T follicular helper cell (primary cell): ENCODE results near the gene FAM177B.
A peak's percentile ranks its signal among the peaks of the same experiment; 100 is the strongest.

Source experiments
- DNase-seq: peaks from one replicate; pipeline ENCODE4 v3.0.0-alpha.2; 2020; ENCODE audit warnings: low read depth
- total RNA-seq, 2 experiments: gene quantifications; one replicate each; lab custom pipeline; 2026; lab: John Stamatoyannopoulos, UW

Gene FAM177B
- 0.04 to 0.36 reads per million in 2 experiments for total RNA-seq

DNA sequence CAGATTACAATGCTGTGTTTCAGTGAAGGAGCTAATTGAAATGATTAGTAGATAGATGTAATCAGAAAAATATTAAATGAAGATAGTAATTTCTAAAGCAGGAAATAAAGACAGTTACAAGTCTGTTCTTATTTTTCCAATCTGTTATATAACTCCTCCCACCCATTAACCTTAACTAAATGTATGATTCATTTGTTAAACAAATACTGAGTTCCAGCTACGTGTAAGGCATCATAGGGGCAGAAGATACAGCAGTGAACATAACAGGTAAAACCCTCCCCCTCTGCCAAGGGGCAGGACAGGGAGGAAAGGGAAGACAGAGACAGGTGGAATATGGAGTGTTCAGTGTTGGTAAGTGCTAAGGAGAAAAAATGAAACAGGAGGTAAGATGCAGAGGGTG lies at the start of gene FAM177B:
FAM177B (plus strand) TSS at position 231 of the 400 bp plus-strand sequence. CDS start 9,344 bp downstream, outside the sequence.
- no peak for DNase-seq

DNA sequence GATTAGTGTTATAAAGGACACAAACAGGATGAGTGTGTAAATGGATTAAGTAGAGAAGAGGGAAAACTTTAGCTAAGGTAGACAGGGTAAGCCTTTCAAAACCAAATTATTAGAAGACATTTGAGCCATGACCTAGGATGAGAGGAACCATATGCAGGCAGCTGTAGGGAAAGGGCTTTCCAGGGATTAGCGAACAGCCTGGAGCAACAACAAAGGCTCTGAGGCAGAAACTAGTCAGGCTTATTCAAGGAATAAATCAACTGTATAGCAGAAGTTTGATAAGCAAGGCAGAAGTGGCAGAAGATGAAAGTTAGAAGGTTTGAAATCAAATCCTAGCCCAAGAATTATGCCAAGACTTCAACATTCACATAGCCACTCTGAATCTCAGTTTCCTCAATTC lies 46.0 kb upstream of the FAM177B start:
- no peak for DNase-seq

DNA sequence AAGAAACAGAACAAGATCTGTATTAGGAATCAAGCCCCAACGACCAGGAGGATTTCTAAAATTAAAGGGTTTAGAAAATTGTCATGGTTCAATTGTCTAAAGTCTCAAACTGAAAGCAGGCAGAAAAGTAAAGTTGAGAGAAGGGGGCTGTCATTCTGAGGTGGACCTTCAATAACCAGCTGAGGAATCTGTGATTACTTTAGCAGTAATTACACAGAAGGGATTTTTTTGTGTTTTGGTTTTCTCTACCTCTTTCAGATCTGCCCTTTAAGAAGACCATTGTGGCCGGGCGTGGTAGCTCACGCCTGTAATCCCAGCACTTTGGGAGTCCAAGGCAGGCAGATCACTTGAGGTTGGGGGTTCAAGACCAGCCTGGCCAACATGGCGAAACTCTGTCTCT lies 42.1 kb upstream of the FAM177B start:
- DNase-seq, result no peak

DNA sequence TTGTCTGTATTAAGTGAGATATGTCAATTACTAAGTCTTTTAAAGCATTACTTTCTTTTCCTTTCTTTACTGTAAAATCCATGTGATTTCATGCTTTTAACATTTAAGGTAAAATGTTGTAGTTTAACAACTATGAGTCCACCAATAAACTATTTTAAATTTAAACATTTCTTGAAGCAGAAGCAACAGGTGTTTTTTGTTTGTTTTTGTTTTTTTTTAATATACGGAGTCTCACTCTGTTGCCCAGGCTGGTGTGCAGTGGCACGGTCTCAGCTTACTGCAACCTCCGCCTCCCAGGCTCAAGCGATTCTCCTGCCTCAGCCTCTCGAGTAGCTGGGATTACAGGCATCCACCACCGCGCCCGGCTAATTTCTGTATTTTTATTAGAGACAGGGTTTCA lies 40.3 kb upstream of the FAM177B start:
- DNase-seq, result no peak

DNA sequence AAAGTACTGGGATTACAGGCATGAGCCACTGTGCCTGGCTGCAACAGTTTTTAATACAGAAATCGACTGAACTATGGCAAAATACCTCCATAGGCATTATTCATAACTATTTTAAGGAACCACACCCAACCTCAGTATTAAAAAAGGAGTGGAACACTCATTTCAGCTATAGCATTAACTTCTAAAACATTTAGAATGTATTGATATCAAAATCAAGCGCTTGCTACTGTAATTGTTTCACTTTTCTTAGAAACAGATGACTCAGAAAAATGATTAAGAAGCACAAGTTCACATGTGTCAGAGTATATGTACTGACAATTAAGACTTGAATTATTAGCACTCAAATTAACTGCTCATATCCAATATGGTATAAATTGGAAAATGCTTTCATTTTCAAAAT lies 39.8 kb upstream of the FAM177B start:
- no peak for DNase-seq

DNA sequence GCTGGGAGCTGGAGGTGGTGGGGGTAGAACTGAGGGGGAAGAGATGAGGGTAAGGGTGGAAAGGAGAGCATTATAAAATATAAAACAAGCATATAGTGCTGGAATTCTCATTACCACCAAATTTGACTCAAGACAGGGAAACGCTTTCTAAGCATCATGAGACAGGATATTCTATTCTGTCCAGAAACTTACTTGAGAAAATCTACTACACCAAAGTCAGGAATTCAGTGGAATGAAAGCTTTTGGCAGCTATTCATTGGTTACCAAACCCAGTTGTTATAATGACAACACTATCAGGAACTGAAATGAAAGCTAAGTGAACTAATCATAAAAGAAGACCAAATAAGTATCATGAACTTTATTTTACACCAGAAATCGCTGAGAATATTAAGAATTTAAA lies 39.2 kb upstream of the FAM177B start:
- no peak for DNase-seq

DNA sequence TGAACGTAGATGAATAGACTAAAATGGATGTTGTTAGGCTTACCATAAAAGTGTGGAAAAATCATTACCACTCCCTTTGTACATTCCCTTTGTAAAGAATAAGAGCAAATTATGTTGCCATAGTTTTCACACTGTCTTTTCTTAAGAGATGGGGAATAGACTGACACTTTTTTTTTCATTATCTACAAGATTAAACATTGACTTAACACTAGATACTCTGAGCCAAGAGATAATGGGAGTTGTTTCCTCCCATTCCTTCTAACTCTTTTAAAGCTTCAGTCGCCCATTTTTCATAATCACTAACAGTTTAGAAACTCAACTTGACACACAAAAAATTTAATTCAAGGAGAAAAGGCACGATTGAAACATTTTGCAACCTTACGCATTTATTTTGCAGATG lies 34.8 kb upstream of the FAM177B start:
- DNase-seq, result no peak

DNA sequence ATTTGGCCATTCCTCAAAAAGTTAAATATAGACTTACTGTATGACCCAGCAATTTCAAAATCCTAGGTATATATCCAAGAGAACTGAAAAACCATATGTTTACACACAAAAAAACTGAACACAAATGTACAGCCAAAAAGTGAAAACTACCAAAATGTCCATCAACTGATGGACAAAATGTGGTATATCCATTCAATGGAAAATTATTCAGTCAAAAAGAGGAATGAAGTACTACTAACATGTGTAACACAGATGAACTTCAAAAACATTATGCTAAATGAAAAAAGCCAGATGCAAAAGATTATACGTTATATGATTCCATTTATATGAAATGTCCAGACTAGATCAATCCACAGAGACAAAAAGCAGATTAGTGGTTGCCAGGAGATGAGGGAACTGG lies 32.7 kb upstream of the FAM177B start:
- no peak for DNase-seq

DNA sequence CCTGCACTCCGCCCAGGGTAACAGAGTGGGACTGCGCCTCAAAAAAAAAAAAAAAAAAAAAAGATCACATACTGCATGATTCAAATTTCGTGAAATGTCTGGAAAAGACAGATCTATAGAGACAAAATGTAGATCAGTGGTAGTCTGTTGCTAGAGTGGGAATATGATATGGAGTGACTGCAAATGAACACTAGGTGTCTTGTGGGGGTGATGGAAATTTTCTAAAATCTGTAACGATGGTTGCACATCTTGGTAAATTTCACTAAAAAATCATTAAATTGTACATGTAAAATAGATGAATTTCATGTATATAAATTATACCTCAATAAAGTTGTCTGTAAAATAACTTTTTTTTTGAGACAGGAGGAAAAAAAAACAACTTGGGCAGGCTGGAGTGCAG lies 30.2 kb upstream of the FAM177B start:
- no peak for DNase-seq

DNA sequence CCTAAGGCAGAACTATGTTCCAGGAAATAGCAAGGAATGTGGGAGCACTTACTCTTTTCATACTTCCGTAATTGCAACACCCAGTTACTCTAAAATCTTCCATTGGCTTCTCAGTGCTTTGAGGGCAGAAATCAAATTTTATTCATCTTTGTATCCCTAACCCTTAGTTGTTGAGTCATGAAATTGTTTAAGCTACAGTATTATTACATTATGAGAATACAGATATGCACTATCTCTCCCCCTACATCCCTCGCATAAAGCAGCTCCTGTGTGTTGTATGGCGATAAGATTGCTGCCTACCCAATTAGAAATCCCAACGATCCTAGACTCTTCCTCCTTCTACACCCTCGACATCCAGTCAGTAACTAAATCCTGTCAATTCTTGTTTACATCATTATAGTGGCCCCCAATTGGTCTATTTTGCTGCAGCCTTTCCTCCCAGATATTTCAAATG lies 27.3 kb upstream of the FAM177B start:
- DNase-seq, result no peak

DNA sequence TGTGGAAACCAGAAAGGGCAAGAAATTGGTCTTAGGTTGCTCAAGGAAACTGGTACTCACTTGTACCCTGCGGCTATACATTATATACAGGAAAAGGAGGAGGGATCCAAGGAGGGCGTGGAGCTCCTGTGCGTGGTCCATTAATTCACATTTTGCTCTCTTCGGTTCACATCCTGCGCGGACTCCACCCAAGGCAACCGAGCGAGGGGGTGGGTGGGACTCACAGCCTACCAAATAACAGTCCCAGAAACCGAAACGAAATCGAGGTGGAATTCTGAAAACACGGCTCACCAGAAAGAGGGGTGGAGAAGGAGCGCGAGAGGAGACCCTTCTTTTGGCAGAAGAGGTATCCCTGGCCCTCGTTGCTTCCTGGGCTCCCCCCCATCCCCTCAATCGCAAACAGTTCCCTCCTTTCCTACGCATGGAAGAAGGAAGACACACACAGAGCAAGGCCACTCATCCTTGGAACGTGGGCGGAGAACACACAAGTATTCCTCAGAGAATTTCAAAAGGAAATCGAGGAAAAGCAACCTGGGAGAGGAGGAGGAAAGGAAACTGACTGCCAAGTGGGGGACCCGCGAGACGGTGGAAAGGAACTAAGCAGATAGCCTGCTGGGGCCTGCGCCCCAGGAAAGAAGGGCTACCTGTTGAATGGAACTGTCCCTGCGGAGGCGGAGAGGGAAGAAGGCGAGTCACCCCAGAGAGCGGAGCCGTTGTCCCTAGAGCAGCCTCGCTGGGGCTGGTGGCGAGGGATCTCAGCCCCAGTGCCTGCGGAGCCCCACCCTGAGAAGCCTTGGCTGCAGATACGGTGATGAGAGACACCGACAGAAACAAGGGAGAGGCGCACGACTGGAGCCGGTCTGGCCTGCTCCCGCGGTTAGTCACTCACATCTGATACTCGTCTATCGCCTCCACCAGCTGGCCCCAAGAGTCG lies 25.4 kb upstream of the FAM177B start:
- DNase-seq, result peak; percentile 44

DNA sequence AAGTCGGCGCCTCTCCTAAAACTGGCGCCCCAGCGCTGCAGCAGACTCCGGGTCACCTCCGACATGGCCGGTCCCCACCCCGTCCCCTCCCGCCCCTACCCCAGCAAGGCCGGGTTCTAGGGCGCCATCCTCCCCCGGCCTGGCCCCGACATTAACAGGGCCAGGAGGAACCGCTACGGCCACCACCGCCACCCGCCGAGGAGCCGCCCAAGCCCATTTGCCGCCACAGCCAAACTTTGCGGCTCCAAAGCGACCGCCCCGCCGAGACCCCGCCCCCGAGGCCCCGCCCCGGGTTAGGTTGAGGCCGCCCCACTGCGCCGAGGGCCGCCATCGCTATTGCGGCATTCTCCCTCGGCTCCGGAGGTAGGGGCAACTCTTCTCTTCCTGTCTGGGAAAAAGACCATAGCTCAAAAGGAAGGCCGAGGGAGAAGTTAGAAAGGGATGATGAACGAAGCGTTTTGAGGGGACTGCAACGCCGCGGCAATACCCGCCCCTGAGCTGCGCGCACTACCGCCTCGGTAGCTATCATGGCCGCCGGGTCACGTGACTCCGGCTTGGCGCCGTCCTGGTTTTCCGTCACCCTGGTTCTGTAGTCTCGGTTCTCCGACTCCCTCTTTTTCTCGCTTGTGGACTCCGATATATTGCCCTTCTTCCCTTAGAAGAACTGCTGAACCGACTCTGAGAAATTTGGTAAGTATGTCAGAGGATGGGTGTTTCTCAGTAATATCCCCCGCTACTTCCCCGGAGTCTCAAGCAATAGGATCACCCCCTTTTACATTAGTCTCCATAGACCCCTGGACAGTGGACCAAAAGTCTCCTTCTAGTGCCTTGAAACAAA lies 24.5 kb upstream of the FAM177B start, which contains the start of the genes AIDA and BROX:
AIDA (minus strand) TSS at position 239 of the 838 bp plus-strand sequence; CDS start at position 65, 174 bp downstream.
BROX (plus strand) TSS at position 312 of the 838 bp plus-strand sequence. CDS start 3,136 bp downstream, outside the sequence.
- peak; percentile 91 for DNase-seq

DNA sequence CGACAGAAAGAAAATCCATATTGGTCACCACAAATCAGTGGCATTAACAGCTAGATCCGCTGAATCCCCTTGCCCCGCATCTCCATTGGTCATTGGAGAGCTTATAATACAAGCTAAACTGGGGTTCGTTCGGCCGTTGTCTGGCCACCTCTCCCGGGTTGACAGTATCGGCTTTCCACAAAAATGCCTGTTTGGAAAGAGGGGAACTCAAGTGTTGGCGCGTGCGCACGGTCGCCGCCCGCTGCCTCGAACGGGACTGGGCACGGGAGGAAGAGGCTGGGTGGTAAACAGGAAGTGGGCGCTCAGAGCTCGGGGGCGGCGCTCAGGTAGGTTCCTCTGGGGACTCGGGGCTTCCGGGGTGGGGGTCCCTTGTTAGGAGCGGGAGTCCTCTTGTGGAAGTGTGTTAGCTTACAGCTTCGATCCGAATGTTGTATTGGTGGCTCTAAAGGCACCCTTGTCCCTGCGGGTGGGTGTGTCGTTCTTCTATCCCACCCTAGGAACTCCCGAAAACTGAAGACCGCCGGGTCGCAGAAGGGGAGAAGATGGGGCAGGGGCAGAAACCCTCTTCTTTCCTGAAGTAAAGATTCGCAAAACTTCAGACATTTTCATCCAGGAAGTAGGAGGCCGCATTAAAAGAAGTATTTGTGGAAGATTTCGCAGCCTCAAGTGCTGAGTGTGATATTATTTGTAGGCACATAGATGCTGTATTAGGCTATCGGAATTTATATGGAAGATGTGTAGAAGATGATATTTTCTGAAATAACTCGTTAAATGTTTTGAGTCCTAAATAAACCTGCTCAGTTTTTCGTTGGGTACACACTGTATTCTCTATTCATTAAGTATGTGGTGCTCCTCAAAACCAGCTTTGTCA lies 23.7 kb upstream of the FAM177B start:
- peak; percentile 86 for DNase-seq

DNA sequence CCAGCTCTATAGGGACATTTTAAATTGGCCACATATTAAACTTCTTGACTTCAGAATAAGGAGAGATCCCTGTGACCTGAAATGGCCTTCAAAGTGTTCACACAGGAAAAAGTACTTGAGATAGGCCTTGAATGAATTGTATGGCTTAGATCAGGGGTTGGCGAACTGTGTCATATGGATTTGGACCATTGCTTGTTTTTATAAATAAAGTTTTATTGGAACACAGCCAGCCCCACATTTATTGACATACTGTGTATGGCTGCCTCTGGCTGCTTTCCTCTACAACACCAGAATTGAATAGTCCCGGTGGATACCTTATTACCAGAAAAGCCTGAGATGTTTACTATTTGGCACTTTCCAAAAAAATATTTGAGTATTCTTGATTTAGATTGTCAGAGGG lies 20.6 kb upstream of the FAM177B start:
- DNase-seq, result no peak

DNA sequence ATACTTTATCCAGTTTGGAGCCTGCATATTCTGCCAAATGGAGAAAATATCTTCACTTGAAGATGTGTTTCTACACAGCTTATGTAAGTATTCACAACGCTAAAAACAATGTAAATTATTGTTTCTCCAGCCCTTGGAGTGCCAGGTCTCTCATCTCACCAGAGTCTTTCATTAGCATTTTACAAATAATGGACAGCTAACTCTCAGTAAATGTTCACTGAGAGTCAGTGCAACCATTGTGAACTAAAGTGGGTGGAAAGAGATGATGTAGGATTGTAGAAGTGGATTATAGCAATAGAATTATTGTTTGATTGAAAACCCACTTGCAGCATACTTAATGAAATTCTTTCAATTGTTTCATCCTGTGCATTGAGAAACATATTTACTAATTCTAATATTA lies 8.3 kb upstream of the FAM177B start:
- no peak for DNase-seq

DNA sequence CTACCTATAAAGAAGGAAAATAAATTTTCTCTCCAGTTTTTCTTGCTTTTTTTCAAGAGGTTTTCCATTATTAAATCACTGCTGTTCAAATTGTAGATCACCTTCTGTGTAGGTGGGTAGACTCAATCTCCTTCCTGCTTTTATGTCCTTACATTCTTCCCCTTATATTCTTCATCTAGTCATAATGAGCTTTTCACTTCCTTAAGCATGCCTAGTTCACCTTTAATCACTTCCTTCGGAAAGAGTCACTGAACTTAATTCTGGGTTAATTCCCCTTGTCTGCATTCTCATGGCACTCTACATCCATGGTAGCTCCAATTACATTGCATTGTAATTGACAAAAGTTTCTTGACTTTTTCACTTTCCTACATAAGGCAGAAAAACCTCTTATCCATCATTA lies 6.1 kb upstream of the FAM177B start:
- DNase-seq, result no peak

DNA sequence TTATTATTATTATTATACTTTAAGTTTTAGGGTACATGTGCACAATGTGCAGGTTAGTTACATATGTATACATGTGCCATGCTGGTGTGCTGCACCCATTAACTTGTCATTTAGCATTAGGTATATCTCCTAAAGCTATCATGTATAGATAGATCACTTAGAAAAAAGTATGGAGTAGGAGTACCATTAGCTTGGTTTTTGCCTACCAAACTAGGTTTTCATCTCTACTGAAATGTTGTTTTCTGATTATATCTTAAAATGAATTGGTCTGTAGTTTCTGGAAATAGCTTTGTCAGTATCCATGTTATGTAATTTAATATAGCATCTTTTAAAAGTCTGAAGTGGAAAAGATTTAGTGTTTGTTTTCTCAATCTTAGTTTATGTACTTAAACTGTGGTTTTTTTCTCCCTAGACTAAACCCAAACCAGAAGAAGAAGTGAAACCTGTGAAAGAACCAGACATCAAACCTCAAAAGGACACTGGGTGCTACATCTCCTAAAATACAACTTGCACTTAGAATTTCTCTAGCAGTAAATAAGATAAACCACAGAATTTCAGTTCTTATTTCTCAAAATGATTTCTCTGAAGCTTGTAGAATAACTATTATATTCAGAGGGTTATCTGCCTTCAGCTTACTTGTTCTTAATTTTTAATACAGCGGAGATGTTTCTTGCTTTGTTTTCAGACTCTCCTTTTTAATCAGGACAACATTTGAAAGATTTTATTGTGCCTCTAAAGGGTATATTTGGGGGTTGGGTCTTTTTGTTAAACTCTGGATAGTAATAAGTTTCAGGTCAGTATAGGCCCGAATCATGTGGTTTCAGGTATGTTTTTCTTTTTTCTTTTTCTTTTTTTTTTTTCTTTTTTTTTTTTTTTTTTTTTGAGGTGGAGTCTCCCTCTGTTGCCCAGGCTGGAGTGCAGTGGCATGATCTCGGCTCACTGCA lies 4.5 kb upstream of the FAM177B start:
- no peak for DNase-seq

DNA sequence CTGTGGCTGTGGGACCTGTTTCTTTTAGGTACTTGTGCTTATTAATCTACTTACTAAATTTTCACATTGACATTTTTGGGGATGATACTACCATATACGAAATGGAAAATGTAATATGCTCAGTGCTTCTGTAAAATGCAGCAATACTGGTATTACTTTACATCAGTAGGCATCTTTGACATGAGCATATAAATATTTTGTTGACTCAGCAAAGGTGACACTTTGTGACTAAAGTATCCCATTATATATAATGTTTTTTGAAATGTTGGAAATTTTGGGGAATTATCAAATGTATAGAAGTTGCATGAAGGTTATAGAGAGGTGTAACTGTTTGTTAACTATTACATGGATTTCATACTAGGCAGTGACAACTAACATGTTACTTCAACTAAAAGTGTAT lies 2.3 kb upstream of the FAM177B start:
- no peak for DNase-seq

DNA sequence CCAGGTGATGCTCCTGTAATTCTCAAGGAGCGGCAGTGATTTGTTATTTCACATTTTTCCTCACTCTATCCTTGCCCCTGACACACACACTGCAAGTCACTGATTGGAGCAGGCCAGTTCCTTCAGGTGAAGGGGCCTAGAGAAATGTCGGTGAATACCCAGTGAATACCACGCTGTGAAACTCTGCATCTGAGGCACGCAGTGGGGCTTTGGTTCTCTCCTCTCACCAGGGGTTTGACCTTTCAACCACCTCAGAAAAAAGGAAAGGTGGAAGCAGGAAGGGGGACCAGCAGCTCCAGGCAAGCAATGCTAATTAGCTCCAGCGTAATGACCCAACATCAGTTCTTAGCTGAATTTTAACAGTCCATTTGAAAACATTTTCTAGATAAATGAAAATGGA lies 532 bp upstream of the FAM177B start:
- DNase-seq, result no peak

DNA sequence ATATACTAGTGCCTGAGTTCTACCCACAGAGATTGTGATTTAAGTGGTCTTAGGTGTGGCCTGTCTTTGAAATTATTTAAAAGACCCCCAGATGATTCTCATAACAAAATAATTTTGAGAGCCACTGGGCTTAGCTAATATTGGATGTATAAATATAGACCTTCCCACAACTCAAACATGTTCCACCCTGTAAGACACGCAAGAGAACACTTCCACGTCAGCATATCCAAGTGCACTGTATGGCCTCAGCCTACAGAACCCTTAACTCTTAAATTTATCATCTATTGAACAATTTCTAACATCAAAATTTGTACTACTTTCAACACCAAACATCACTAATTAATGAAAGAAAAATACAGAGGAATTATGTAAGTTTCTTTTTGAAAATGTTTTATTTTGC lies 2.5 kb downstream of the FAM177B start:
- DNase-seq, result no peak
